Calu3 (cell line): ENCODE measurements around the gene RIC8B. TPM values are rescaled to one million over a fixed set of nuclear protein-coding genes. Genes with fewer than 3 reads are reported as not detected.

Experiments used
- BruUV-seq: library from RNA; stranded (reverse); fragments of 400-500 nt; replicated peaks from 2 replicates; lab custom pipeline; 2021; lab: Mats Ljungman, UMichigan
- CTCF ChIA-PET: fragments of 300-600 bp; sonication (Branson Sonifier 250); formaldehyde crosslinking; loops from one replicate; lab custom pipeline; 2022; ENCODE audit warnings: antibody characterized with exemption; lab: Charles Lee
- DNase-seq: peaks from one replicate; pipeline ENCODE4 v3.0.0; 2022
- H3K27ac Mint-ChIP-seq: one replicate; pipeline ENCODE4 v1.8.0; 2022; ENCODE audit warnings: mixed read lengths; ENCODE audit not compliant: unreplicated experiment
- H3K27me3 Mint-ChIP-seq: one replicate; pipeline ENCODE4 v1.8.0; 2022; ENCODE audit warnings: mixed read lengths; ENCODE audit not compliant: unreplicated experiment
- H3K36me3 Mint-ChIP-seq: one replicate; pipeline ENCODE4 v1.8.0; 2022; ENCODE audit warnings: mild to moderate bottlenecking, moderate library complexity, mixed read lengths; ENCODE audit not compliant: insufficient read depth, unreplicated experiment
- H3K4me1 Mint-ChIP-seq: one replicate; pipeline ENCODE4 v1.8.0; 2022; ENCODE audit warnings: mild to moderate bottlenecking, low read depth, mixed read lengths; ENCODE audit not compliant: unreplicated experiment
- H3K4me3 Mint-ChIP-seq: one replicate; pipeline ENCODE4 v1.8.0; 2022; ENCODE audit warnings: mild to moderate bottlenecking, low read depth, moderate library complexity, mixed read lengths; ENCODE audit not compliant: unreplicated experiment
- H3K9me3 Mint-ChIP-seq: one replicate; pipeline ENCODE4 v1.8.0; 2022; ENCODE audit warnings: low read depth, mixed read lengths; ENCODE audit not compliant: unreplicated experiment
- intact Hi-C: fragments of 100-400 bp; cut with micrococcal nuclease; formaldehyde crosslinking; loops from one replicate; pipeline ENCODE4 v1.10.0; 2022; ENCODE audit not compliant: unreplicated experiment
- total RNA-seq: library from RNA; stranded (reverse); gene quantifications from 2 replicates; pipeline ENCODE4 v1.2.3, GENCODE V29; 2022
- TF ChIP-seq, protein P1 (sequence below): fragments of 200-600 bp; IDR thresholded peaks from one replicate; pipeline ENCODE4 v1.8.0; 2022; ENCODE audit warnings: antibody characterized with exemption; ENCODE audit not compliant: unreplicated experiment

RIC8B gene
- total RNA-seq, 1 experiment from 2014 or later: 28.5 TPM

DNA sequence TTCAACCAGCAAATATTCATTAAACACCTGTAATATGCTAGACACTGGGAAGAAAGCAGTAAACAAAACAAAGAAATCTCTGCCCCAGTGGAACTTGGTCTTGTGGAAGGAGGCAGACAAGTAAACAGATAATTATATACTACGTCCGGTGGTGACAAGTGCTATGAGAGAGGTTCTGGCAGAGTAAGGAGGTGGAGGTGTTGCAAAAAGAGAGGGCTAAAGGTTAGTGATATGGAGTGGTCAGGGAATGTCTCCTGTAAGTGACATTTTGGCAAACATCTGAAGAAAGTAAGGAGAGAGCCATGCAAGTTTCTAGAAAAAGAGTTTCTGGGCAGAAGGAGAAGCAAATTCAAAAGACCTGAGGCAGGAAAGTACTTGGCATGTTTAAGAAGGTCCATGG, 73.4 kb downstream of the RIC8B start:
- Mint-ChIP-seq H3K27ac (no peak overlapping the region), H3K4me3 (no peak overlapping the region), H3K36me3 (peaks cover 5% of the 10 kb centered on the region), H3K27me3 (no peaks in the 10 kb centered on the region), H3K4me1 (no peaks in the 10 kb centered on the region), H3K9me3 (no peaks in the 10 kb centered on the region)
- CTCF ChIA-PET: no interaction called here
- TF ChIP-seq, protein P1, sequence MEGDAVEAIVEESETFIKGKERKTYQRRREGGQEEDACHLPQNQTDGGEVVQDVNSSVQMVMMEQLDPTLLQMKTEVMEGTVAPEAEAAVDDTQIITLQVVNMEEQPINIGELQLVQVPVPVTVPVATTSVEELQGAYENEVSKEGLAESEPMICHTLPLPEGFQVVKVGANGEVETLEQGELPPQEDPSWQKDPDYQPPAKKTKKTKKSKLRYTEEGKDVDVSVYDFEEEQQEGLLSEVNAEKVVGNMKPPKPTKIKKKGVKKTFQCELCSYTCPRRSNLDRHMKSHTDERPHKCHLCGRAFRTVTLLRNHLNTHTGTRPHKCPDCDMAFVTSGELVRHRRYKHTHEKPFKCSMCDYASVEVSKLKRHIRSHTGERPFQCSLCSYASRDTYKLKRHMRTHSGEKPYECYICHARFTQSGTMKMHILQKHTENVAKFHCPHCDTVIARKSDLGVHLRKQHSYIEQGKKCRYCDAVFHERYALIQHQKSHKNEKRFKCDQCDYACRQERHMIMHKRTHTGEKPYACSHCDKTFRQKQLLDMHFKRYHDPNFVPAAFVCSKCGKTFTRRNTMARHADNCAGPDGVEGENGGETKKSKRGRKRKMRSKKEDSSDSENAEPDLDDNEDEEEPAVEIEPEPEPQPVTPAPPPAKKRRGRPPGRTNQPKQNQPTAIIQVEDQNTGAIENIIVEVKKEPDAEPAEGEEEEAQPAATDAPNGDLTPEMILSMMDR: no peak
- no peak for DNase-seq
- no TSS peak for BruUV-seq
- intact Hi-C loops: no loop called here

DNA sequence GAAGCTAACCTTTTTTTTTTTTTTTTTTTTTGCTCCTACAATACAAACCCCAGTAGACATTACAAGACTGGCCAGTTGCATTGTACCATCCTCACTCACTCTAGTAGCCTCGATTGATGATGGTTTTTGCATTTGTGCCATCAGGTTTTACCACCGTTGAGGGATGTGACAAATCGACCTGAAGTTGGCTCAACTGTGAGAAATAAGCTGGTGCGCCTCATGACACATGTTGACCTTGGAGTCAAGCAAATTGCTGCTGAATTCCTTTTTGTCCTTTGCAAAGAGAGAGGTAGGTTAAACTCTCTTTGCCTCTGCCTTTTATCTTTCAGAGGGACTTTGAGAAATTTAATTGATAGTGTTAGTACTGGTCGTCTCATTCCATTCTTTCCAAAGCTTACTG, 76.8 kb downstream of the RIC8B start:
- CTCF ChIA-PET: no interaction called here
- no peak for DNase-seq
- intact Hi-C loops: no loop called here
- TF ChIP-seq, protein P1: no peak
- Mint-ChIP-seq H3K4me3 (no peak overlapping the region), H3K9me3 (no peaks in the 10 kb centered on the region), H3K27ac (no peak overlapping the region), H3K27me3 (no peaks in the 10 kb centered on the region), H3K4me1 (no peaks in the 10 kb centered on the region), H3K36me3 (peaks cover 5% of the 10 kb centered on the region)
- no TSS peak for BruUV-seq

DNA sequence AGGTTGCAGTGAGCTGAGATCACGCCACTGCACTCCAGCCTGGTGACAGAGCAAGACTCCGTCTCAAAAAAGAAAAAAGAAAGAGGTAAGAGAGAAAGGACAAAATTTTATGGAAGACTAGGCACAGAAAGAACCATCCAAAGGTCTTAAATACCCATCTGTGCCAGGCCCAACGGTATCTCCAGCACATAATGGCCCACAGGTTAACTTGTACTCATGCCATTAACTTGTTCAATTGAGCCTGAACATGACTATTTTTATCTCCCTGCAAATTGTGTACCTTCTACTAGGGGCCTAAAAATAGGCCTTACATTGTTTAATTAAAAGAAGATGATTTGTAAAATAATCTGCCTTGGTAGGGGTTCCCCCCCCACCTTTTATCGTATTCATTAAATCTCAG, 80.2 kb downstream of the RIC8B start:
- CTCF ChIA-PET: no interaction called here
- no peaks in the 10 kb centered on the region for H3K27me3 Mint-ChIP-seq
- intact Hi-C loops: no loop called here
- TF ChIP-seq, protein P1: no peak
- H3K9me3 Mint-ChIP-seq: no peaks in the 10 kb centered on the region
- BruUV-seq: no TSS peak
- no peak overlapping the region for H3K27ac Mint-ChIP-seq
- H3K4me3 Mint-ChIP-seq: no peak overlapping the region
- H3K36me3 Mint-ChIP-seq: peaks cover 5% of the 10 kb centered on the region
- no peaks in the 10 kb centered on the region for H3K4me1 Mint-ChIP-seq
- DNase-seq: no peak

DNA sequence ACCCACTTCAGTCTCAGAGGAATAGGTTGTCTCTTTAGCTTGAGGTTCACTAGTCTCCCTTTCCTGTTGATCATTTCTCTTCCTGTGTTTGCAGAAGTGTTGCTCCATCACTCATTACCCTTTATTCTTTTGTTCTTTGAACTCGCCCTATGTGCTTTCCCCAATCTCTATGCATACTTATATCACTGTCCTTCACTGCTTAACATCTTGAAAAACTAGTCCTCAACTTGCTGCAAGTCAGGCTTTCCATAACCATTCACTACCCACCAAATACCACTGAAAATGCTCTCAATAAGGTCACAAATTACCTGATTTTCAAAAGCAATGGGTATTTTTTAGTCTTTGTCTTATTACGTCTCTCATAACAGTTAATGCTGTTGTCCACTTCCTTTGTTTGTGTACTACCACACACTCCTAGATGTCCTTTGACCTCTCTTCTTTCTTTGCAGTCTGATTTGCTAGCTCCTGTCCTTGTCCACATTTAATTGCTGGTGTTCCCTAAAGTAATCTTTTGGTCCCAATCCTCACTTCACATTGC, 80.8 kb downstream of the RIC8B start:
- Mint-ChIP-seq H3K4me3 (no peak overlapping the region), H3K27ac (no peak overlapping the region), H3K4me1 (no peaks in the 10 kb centered on the region), H3K27me3 (no peaks in the 10 kb centered on the region), H3K9me3 (no peaks in the 10 kb centered on the region), H3K36me3 (peaks cover 8% of the 10 kb centered on the region)
- DNase-seq: no peak
- TF ChIP-seq, protein P1: no peak
- CTCF ChIA-PET: interaction anchor here (0.6 kb wide), 1 partner anchor 132 kb away, joined by 3 read pairs; no protein-coding TSS in a partner anchor
- BruUV-seq: no TSS peak
- intact Hi-C loops: no loop called here
